GM21447 (cell line): ENCODE data around the gene HDGF.

Source experiments
- ATAC-seq: cut with Tn5 transposase; IDR thresholded peaks from one replicate; pipeline ENCODE4 v1.9.1; 2021; ENCODE audit not compliant: unreplicated experiment

Gene HDGF

GRCh38 chr1:156751451-156751756 is at the start of gene HDGF:
HDGF (minus strand) TSS chr1:156751675; CDS start chr1:156751429, 246 bp downstream.
- peak; percentile 2 for ATAC-seq

DNA sequence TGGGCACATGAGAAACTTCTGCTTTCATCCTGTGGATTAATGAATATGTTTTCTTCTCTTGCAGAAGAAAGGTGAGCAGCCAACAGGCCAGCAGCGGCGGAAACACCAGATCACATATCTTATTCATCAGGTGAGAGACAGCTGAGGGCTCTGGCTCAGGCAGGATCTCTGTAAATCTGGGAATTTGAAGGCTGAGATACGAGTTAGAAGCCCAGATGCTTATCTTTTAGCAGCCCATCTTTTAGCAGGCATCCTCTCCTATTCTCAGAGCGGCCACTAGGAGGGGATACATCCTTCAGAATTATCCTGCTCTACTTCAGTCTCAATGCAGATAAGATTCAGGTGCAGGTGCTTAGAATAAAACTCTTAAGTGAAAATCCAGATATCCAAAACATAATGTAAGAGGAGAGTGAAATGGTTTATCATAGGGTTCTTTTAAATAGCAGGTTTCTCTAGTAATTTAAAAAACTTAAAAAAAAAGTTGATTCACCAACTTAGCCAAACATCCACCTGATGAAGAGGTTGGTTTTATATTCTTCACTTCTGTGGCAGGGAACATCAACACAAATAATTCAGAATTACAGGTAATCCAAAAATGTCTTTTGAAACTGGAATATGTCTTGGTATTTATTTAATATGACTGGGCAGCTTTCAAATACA is 45.9 kb upstream of the HDGF start:
- ATAC-seq = no peak

GRCh38 chr1:156796340-156797097 is 45.0 kb upstream of the HDGF start:
- ATAC-seq = no peak

GRCh38 chr1:156795787-156796186 is 44.3 kb upstream of the HDGF start:
- no peak for ATAC-seq

DNA sequence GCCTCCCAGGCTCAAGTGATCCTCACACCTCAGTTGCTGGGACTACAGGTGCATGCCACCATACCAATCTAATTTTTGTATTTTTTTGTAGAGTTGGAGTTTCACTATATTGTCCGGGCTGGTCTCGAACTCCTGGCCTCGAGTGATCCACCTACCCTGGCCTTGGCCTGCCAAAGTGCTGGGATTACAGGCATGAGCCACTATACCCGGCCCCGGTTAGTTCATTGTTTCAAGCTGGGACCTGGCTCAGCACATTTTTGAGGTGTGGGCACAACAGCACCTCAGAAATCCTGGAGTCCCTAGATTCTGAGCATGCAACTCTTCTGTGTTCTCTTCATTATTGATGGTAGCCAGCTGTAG is 43.9 kb upstream of the HDGF start:
- no peak for ATAC-seq

GRCh38 chr1:156794506-156795373 is 43.3 kb upstream of the HDGF start:
- ATAC-seq = no peak

DNA sequence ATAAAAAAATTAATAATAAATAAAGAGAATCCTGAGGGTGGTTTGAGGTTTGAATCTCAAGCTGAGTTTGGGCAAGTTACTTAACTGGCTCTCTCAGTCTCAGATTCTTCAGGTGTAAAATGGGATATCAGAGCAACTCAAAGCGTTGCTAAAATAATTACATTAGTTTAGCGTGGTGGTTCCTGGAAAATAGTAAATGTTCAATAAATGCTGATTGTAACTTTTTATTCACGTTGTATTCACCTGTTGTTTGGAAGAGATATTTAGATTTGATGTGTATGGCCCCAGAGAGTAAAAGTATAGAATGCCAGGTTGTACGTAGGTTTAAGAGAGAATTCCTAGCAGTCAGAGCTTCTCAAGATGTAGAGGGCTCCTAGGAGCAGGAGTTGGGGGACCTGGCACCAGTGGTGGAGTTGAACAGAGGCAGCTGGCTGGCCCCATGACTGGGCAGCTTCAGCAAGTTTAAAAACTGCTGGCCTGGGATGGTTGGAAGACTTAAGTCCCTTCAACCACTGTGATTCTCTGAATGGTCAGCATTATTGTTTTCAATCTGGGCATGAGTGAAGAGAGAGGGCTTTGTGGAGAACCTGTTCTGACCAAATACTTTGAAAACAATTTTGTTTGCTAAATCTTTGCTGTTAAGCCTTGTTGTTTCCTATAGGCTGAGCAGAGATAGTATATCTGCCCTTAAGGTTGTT is 38.3 kb upstream of the HDGF start:
- no peak for ATAC-seq

DNA sequence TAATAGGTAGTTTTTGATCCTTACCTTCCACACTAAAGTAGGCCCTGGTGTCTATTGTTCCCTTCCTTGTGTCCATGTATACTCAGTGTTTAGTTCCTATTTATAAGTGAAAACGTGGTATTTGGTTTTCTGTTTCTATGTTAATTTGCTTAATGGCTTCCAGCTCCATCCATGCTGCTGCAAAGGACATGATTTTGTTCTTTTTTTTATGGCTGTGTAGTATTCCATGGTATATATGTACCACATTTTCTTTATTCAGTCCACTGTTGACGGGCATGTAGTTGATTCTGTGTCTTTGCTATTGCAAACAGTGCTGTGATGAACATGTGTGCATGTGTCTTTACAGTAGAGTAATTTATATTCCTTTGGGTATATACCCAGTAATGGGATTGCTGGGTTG is 36.7 kb upstream of the HDGF start:
- ATAC-seq = no peak

- no peak for ATAC-seq
Observed at GRCh38 chr1:156786640-156787039, 35.2 kb upstream of the HDGF start.

GRCh38 chr1:156785458-156785857 is 34.0 kb upstream of the HDGF start:
- ATAC-seq = no peak

DNA sequence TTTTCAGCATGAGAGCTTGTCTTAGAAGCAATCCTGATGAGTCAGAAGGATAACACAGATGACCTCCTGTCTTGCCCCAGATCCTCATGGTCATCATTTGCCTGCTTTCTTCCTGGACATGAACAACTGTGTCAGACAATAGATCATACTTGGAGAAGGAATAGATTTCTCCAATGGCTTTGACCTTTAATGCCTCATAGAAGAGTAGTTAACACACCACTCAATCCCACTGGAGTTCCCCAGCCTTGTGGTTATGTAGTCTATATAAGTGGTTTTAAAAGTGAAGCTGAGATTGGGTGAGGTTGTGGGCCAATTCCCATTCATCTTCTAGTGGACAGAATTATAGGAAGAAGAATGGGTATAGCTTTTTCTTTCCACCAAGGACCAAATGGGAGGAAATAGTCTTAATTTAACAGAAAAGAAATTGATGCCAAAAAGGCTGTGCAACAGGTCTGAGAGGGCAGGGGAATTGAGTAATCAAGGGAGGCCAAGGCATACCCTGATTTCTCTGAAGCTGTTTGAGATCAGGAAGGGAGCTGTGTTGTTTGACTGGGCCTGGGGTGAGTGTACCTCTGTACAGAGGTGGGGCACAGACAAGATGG is 30.2 kb upstream of the HDGF start:
- no peak for ATAC-seq

DNA sequence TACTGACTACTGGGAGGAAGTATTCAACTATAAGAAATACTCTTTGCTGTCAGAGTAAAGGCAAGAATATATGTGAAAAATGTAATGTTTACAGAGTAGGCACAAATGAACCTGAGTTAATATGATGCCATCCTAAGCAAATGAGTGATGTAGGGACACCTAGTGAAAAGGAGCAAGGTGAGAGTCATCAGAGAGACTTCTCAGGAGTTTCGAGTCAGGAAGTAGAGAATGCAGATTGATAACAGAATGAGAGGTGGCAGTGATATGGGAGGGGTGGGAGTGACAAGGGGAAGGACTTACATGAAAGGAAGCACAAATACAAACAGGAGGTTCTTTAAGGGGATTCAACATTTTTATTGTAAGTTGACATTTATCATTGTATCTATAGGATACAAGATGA is 26.1 kb upstream of the HDGF start:
- ATAC-seq = no peak

GRCh38 chr1:156776942-156777341 is 25.5 kb upstream of the HDGF start:
- ATAC-seq = no peak

- ATAC-seq = no peak
Observed at GRCh38 chr1:156775799-156776198, 24.3 kb upstream of the HDGF start.

- no peak for ATAC-seq
Observed at GRCh38 chr1:156773607-156774006, 22.1 kb upstream of the HDGF start.

DNA sequence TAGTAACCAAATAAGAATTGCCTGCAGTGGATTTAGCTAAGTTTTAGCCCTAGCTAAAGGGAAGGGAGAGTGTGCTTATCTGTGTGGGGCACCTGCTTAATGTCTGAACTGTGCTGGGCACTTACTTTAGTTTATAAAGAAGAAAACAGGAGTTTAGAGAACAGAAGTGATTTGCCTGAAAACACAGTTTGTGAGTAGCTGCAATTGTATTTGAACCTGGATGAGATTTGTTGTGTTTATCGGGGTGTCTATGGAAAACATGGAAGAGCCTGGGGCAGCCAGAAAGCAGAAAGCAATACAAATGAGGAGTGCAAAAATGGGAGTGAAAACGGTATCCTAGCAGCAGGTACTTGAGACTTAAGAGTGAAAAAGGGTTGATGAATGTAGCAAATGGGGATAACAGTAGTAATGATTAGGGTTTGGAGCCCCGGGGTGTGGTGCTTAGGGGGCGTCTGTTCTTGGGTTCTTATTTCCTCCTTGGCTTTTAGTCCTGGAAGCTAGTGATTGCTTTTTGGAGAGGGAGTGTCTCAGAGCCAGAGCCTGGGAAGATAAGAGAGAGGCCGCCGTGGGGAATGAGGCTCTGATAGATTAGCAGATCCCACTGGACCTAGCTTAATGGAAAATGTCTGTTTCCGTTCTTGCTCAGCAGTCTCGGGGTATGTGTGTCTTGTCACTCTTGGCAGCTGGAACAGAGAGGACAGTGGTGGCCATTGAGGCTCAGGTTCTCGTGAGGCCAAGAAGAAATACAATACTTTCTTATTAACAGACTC is 21.4 kb upstream of the HDGF start:
- ATAC-seq = no peak

DNA sequence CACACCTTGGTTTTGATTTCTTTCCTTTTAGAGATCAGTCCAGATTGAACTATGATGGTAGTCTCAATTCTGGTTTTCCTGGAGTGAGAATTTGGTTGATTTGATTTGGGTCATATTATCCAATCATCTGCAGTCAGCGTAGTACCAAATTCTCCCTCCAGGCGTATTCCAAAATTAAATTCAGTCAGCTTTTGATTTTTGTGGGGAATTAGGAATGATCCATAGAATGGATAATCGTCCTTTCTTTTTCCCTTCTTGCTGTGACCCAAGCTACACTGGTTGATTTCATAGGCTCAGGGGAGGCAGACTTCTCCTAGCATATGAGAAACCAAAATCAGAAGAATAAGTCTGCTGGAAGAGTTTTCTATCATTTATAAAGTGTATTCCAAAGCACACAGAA is 20.7 kb upstream of the HDGF start:
- ATAC-seq = no peak

GRCh38 chr1:156768610-156769295 is 17.3 kb upstream of the HDGF start:
- no peak for ATAC-seq

DNA sequence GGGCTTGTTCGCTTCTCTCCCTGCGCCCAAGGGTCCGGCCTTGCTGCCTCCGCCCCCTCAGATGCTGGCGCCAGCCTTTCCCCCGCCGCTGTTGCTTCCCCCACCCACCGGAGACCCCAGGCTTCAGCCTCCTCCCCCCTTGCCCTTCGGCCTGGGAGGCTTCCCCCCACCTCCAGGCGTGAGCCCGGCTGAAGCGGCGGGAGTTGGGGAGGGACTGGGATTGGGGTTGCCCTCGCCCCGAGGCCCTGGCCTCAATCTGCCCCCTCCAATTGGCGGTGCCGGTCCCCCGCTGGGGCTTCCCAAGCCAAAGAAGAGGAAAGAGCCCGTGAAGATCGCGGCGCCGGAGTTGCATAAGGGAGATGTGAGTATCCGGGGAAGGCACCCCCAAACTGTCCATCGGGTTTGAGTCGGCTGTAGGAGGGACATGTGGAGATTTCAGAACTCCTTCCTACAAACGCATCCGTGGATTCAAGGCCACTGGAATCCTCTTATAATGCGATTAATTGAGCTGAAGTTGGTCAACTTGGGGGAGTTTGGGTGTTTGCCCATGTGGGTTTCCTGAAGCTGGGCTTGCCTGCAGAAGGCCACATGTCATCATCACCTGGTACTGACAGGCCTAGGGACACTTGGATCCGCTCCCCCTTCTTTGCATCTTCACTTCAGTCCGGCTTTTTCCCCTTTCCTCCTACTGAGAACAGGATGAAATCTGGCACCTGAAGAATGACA is 16.6 kb upstream of the HDGF start:
- peak; percentile 4 for ATAC-seq
